Measurements from ENCODE around the gene NCBP3. TPM values are rescaled to one million over a fixed set of nuclear protein-coding genes. Genes with fewer than 3 reads are reported as not detected.
A peak's percentile ranks its signal among the peaks of the same experiment; 100 is the strongest.

NCBP3 gene
- total RNA-seq, 1 donor, result 22.9 TPM

DNA sequence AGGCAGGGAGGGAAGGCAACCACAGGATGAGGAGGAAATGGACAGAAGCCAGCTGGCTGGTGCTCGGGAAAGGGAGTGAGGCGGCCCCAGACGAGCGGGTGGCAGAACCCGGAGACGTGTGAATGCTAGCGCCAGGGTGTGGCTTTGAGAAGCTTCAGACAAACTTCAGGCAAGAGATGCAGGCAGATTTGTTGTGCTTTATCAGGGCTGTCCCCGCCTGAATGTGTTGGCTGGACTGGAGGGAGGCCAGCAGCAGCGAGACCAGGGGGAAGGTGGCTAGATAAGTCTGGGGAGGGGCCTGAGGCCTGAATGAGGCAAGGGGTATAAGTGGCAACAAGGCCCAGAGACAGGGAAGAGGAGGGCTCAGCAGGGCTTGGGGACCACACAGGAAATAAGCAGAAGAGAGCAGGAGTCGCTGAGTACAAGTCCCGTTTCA, 24.8 kb upstream of the NCBP3 start:
- peak; percentile 36 for DNase-seq (ENCODE audit: low read depth)
- TF ChIP-seq, protein P1, sequence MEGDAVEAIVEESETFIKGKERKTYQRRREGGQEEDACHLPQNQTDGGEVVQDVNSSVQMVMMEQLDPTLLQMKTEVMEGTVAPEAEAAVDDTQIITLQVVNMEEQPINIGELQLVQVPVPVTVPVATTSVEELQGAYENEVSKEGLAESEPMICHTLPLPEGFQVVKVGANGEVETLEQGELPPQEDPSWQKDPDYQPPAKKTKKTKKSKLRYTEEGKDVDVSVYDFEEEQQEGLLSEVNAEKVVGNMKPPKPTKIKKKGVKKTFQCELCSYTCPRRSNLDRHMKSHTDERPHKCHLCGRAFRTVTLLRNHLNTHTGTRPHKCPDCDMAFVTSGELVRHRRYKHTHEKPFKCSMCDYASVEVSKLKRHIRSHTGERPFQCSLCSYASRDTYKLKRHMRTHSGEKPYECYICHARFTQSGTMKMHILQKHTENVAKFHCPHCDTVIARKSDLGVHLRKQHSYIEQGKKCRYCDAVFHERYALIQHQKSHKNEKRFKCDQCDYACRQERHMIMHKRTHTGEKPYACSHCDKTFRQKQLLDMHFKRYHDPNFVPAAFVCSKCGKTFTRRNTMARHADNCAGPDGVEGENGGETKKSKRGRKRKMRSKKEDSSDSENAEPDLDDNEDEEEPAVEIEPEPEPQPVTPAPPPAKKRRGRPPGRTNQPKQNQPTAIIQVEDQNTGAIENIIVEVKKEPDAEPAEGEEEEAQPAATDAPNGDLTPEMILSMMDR (IDR thresholded peaks at IDR 0.05; ENCODE audit: insufficient read depth, low read length), result no peak
- no peak overlapping the region for H3K4me3 ChIP-seq (ENCODE audit: low read depth, low read length)

GRCh38 chr17:3867606-3868005, 21.6 kb upstream of the NCBP3 start:
- no peak for DNase-seq (ENCODE audit: low read depth)
- no peak overlapping the region for H3K4me3 ChIP-seq (ENCODE audit: low read depth, low read length)
- TF ChIP-seq, protein P1 (IDR thresholded peaks at IDR 0.05; ENCODE audit: insufficient read depth, low read length), result no peak

DNA sequence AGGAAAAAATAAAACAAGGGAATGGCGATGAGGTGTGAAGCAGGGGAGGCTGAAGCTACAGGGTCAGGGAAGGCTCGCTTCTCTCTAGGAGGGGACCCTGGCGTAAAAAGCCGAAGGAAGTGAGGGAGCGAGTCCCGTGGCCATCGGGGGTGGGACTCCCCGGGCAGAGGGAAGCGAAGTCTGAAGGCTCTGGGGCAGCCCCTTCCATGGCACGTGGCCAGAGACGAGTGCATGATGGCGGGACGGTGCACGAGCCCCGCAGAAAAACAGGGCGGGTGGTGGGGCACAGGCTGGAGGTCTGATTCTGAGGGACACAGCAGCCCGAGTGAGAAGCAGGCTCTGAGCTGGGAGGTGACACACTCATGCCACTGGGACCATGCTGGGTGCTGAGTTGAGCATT, 21.1 kb upstream of the NCBP3 start:
- no peak for DNase-seq (ENCODE audit: low read depth)
- no peak overlapping the region for H3K4me3 ChIP-seq (ENCODE audit: low read depth, low read length)
- TF ChIP-seq, protein P1 (IDR thresholded peaks at IDR 0.05; ENCODE audit: insufficient read depth, low read length), result no peak

DNA sequence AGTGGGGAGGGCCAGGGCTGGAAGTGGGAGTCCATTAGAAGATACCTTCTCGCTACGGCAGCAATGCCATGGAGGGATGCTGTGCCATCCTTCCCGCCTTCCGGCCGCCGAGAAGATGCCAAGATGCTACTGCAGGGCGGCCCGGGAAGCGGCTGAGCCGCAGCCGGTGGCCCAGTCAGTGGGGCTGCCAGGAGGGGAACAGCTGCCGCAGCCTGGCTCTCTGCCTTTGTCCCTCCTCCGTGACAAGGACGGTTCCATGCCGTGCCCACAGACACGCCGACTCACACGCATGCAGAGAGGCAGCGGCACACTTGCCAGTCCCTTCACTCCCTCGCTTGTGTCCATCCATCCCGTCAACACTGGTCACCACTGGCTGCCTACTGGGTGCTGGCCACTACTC, 20.2 kb upstream of the NCBP3 start:
- no peak for DNase-seq (ENCODE audit: low read depth)
- TF ChIP-seq, protein P1 (IDR thresholded peaks at IDR 0.05; ENCODE audit: insufficient read depth, low read length), result no peak
- no peak overlapping the region for H3K4me3 ChIP-seq (ENCODE audit: low read depth, low read length)

GRCh38 chr17:3865176-3865575, 19.1 kb upstream of the NCBP3 start:
- TF ChIP-seq, protein P1 (IDR thresholded peaks at IDR 0.05; ENCODE audit: insufficient read depth, low read length), result no peak
- H3K4me3 ChIP-seq (ENCODE audit: low read depth, low read length), result no peak overlapping the region
- DNase-seq (ENCODE audit: low read depth), result peak; percentile 60

DNA sequence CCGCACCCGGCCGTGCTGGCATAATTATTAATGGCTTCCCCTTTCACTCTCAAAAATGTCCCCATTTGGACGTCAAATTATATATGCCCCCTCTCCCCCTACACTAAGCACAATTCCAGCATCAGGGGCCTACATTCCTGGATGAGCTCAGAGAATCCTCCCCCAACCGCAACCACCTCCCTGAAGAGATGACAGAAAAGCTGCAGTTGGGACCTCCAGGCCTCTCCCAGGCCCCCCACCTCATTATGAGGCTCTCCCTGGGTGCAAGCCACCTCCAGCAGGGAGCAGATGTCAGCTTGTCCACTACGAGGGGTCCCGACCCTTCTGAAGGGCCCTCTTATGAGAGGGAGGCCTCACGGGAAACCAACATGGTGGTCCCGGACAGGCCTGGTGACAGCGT, 18.5 kb upstream of the NCBP3 start:
- TF ChIP-seq, protein P1 (IDR thresholded peaks at IDR 0.05; ENCODE audit: insufficient read depth, low read length), result no peak
- no peak overlapping the region for H3K4me3 ChIP-seq (ENCODE audit: low read depth, low read length)
- no peak for DNase-seq (ENCODE audit: low read depth)

Measured in fibroblast of the aortic adventitia (primary cell).